ENCODE results near the gene OGDHL. TPM values are rescaled to one million over a fixed set of nuclear protein-coding genes. Genes with fewer than 3 reads are reported as not detected.
"Not testable (repeated sequence)": the region's sequence is repeated elsewhere in the genome, so short reads cannot be mapped to it uniquely, and the experiment has no call there.

Gene OGDHL
- total RNA-seq, 1 donor from 2014 or later: 0.52 TPM

GRCh38 chr10:49772944-49773343 is 10.8 kb upstream of the OGDHL start:
- not testable (repeated sequence) for H3K4me1 ChIP-seq (ENCODE audit: control insufficient read depth in 3 of 3, insufficient read depth in 3 of 3, low read length in 3 of 3); H3K4me3 ChIP-seq (ENCODE audit: low read length in 3 of 3); H3K9ac ChIP-seq (ENCODE audit: low read depth in 1 of 3, low read length in 3 of 3); H3K36me3 ChIP-seq (ENCODE audit: control insufficient read depth in 3 of 3, insufficient read depth in 3 of 3, low read length in 3 of 3); H3K27ac ChIP-seq (ENCODE audit: low read depth, low read length); H3K9me3 ChIP-seq (ENCODE audit: control insufficient read depth in 3 of 3, low read length in 3 of 3)
- H3K27me3 ChIP-seq (ENCODE audit: control insufficient read depth in 3 of 3, insufficient read depth in 3 of 3, low read length in 3 of 3): peaks cover 10 to 18% (median 16%) of the 10 kb centered on the region in 3 donors

GRCh38 chr10:49771046-49771445 is 8.9 kb upstream of the OGDHL start:
- peaks cover 18 to 27% (median 21%) of the 10 kb centered on the region in 3 donors for H3K27me3 ChIP-seq (ENCODE audit: control insufficient read depth in 3 of 3, insufficient read depth in 3 of 3, low read length in 3 of 3)
- H3K4me1 ChIP-seq (ENCODE audit: control insufficient read depth in 3 of 3, insufficient read depth in 3 of 3, low read length in 3 of 3); H3K4me3 ChIP-seq (ENCODE audit: low read length in 3 of 3); H3K27ac ChIP-seq (ENCODE audit: low read depth, low read length); H3K36me3 ChIP-seq (ENCODE audit: control insufficient read depth in 3 of 3, insufficient read depth in 3 of 3, low read length in 3 of 3); H3K9me3 ChIP-seq (ENCODE audit: control insufficient read depth in 3 of 3, low read length in 3 of 3); H3K9ac ChIP-seq (ENCODE audit: low read depth in 1 of 3, low read length in 3 of 3): not testable (repeated sequence)

- Histone ChIP-seq H3K4me1 (ENCODE audit: control insufficient read depth in 3 of 3, insufficient read depth in 3 of 3, low read length in 3 of 3) (no peaks in the 10 kb centered on the region), H3K27me3 (ENCODE audit: control insufficient read depth in 3 of 3, insufficient read depth in 3 of 3, low read length in 3 of 3) (peaks cover 18 to 27% (median 21%) of the 10 kb centered on the region in 3 donors), H3K36me3 (ENCODE audit: control insufficient read depth in 3 of 3, insufficient read depth in 3 of 3, low read length in 3 of 3) (no peaks in the 10 kb centered on the region), H3K4me3 (ENCODE audit: low read length in 3 of 3) (no peak overlapping the region), H3K27ac (ENCODE audit: low read depth, low read length) (no peak overlapping the region), H3K9ac (ENCODE audit: low read depth in 1 of 3, low read length in 3 of 3) (no peak overlapping the region), H3K9me3 (ENCODE audit: control insufficient read depth in 3 of 3, low read length in 3 of 3) (peaks cover 0 to 5% (median 4%) of the 10 kb centered on the region in 3 donors)
Observed at GRCh38 chr10:49769692-49770091, 7.6 kb upstream of the OGDHL start.

GRCh38 chr10:49768731-49769130 is 6.6 kb upstream of the OGDHL start:
- Histone ChIP-seq H3K4me1 (ENCODE audit: control insufficient read depth in 3 of 3, insufficient read depth in 3 of 3, low read length in 3 of 3) (no peaks in the 10 kb centered on the region), H3K9ac (ENCODE audit: low read depth in 1 of 3, low read length in 3 of 3) (no peak overlapping the region), H3K4me3 (ENCODE audit: low read length in 3 of 3) (no peak overlapping the region), H3K9me3 (ENCODE audit: control insufficient read depth in 3 of 3, low read length in 3 of 3) (peaks cover 0 to 5% (median 4%) of the 10 kb centered on the region in 3 donors), H3K27ac (ENCODE audit: low read depth, low read length) (no peak overlapping the region), H3K36me3 (ENCODE audit: control insufficient read depth in 3 of 3, insufficient read depth in 3 of 3, low read length in 3 of 3) (no peaks in the 10 kb centered on the region), H3K27me3 (ENCODE audit: control insufficient read depth in 3 of 3, insufficient read depth in 3 of 3, low read length in 3 of 3) (peaks cover 19 to 31% (median 21%) of the 10 kb centered on the region in 3 donors)

GRCh38 chr10:49768329-49768728 is 6.2 kb upstream of the OGDHL start:
- Histone ChIP-seq H3K4me1 (ENCODE audit: control insufficient read depth in 3 of 3, insufficient read depth in 3 of 3, low read length in 3 of 3) (no peaks in the 10 kb centered on the region), H3K9me3 (ENCODE audit: control insufficient read depth in 3 of 3, low read length in 3 of 3) (peaks cover 0 to 5% (median 4%) of the 10 kb centered on the region in 3 donors), H3K27ac (ENCODE audit: low read depth, low read length) (no peak overlapping the region), H3K27me3 (ENCODE audit: control insufficient read depth in 3 of 3, insufficient read depth in 3 of 3, low read length in 3 of 3) (peaks cover 21 to 32% (median 23%) of the 10 kb centered on the region in 3 donors), H3K36me3 (ENCODE audit: control insufficient read depth in 3 of 3, insufficient read depth in 3 of 3, low read length in 3 of 3) (no peaks in the 10 kb centered on the region), H3K9ac (ENCODE audit: low read depth in 1 of 3, low read length in 3 of 3) (no peak overlapping the region), H3K4me3 (ENCODE audit: low read length in 3 of 3) (no peak overlapping the region)

DNA sequence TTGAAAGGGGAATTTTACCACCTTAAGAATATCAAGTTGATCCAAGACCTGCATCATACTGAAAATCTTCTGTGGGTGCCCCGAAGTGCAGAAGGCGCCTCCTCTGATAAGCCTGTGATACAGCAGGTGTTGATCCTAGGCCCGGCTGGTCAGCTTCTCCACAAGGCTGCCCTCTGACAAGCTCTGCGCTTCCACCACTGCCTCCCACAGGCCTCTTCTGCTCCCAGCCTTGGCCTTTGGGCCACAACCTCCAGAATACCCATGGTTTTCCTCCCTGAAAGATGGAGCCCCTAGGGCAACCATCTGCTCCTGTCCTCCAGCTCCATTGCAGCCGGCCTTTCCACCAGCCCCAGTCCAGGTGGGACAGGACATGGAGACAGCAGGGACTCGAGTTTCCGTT is 5.6 kb upstream of the OGDHL start:
- H3K27me3 ChIP-seq (ENCODE audit: control insufficient read depth in 3 of 3, insufficient read depth in 3 of 3, low read length in 3 of 3): peaks cover 18 to 34% (median 24%) of the 10 kb centered on the region in 3 donors

GRCh38 chr10:49766484-49766883 is 4.4 kb upstream of the OGDHL start:
- peaks cover 0 to 2% (median 0%) of the 10 kb centered on the region in 3 donors for H3K4me1 ChIP-seq (ENCODE audit: control insufficient read depth in 3 of 3, insufficient read depth in 3 of 3, low read length in 3 of 3)
- peaks cover 0 to 5% (median 4%) of the 10 kb centered on the region in 3 donors for H3K9me3 ChIP-seq (ENCODE audit: control insufficient read depth in 3 of 3, low read length in 3 of 3)
- peaks cover 27 to 39% (median 31%) of the 10 kb centered on the region in 3 donors for H3K27me3 ChIP-seq (ENCODE audit: control insufficient read depth in 3 of 3, insufficient read depth in 3 of 3, low read length in 3 of 3)
- no peak overlapping the region for H3K9ac ChIP-seq (ENCODE audit: low read depth in 1 of 3, low read length in 3 of 3)
- H3K27ac ChIP-seq (ENCODE audit: low read depth, low read length): no peak overlapping the region
- no peak overlapping the region for H3K4me3 ChIP-seq (ENCODE audit: low read length in 3 of 3)
- H3K36me3 ChIP-seq (ENCODE audit: control insufficient read depth in 3 of 3, insufficient read depth in 3 of 3, low read length in 3 of 3): no peaks in the 10 kb centered on the region

More for the DNA sequence above, 5.6 kb upstream of the OGDHL start:
- Histone ChIP-seq H3K27ac (ENCODE audit: low read depth, low read length) (no peak overlapping the region), H3K9ac (ENCODE audit: low read depth in 1 of 3, low read length in 3 of 3) (no peak overlapping the region), H3K9me3 (ENCODE audit: control insufficient read depth in 3 of 3, low read length in 3 of 3) (peaks cover 0 to 5% (median 4%) of the 10 kb centered on the region in 3 donors), H3K4me3 (ENCODE audit: low read length in 3 of 3) (no peak overlapping the region), H3K36me3 (ENCODE audit: control insufficient read depth in 3 of 3, insufficient read depth in 3 of 3, low read length in 3 of 3) (no peaks in the 10 kb centered on the region), H3K4me1 (ENCODE audit: control insufficient read depth in 3 of 3, insufficient read depth in 3 of 3, low read length in 3 of 3) (no peaks in the 10 kb centered on the region)

DNA sequence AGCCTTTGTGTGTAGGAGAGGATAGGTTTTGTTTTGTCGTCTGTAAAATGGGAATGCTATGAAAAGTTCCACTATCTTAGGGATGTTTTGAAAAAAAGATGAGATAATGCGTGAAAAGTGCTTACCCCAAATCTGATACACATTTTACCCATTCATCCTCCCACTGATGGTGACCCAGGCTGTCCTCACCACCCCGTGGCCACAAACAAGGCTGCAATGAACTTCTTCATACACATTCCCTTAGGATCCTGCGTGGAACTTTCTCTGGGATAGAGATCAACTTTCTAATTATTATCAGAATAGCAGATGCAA is 399 bp upstream of the OGDHL start:
- peak overlapping the region in 2 of 3 donors; percentile 29 to 46 for H3K4me3 ChIP-seq (ENCODE audit: low read length in 3 of 3)
- H3K9ac ChIP-seq (ENCODE audit: low read depth in 1 of 3, low read length in 3 of 3): no peak overlapping the region
- peaks cover 0 to 5% (median 4%) of the 10 kb centered on the region in 3 donors for H3K9me3 ChIP-seq (ENCODE audit: control insufficient read depth in 3 of 3, low read length in 3 of 3)

DNA sequence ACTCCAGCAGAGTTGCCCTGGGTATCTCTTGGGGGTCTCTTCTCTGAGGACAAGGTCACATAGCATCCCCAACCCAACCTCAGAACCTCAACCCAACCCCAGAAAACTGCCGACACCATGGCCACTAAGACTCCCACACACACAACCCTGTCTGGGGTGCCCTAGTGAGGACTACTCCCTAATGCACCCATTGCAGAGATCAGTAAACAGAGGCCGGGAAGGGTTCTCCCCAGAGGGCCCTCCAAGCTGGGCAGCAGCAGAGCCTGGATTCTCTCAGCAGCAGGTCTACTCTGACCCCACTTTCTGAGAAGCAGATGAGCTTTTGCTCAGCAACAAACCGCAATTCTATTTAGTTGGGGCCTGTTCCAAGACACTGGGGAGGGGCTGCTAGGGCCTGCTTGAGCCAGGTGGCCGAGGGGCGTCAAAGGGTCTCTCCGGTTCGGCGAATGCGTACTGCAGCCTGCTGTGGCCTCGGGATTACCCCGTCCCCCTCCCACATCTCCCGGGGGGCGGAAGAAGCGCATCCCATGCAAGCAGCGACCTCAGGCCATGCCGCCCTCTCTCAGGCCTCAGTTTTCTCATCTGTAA is 828 bp downstream of the OGDHL start:
- Histone ChIP-seq H3K4me1 (ENCODE audit: control insufficient read depth in 3 of 3, insufficient read depth in 3 of 3, low read length in 3 of 3) (peaks cover 0 to 2% (median 0%) of the 10 kb centered on the region in 3 donors), H3K27ac (ENCODE audit: low read depth, low read length) (no peak overlapping the region), H3K36me3 (ENCODE audit: control insufficient read depth in 3 of 3, insufficient read depth in 3 of 3, low read length in 3 of 3) (no peaks in the 10 kb centered on the region), H3K9ac (ENCODE audit: low read depth in 1 of 3, low read length in 3 of 3) (no peak overlapping the region), H3K27me3 (ENCODE audit: control insufficient read depth in 3 of 3, insufficient read depth in 3 of 3, low read length in 3 of 3) (peaks cover 20 to 31% (median 21%) of the 10 kb centered on the region in 3 donors), H3K9me3 (ENCODE audit: control insufficient read depth in 3 of 3, low read length in 3 of 3) (no peaks in the 10 kb centered on the region), H3K4me3 (ENCODE audit: low read length in 3 of 3) (no peak overlapping the region)

More for the DNA sequence above, 399 bp upstream of the OGDHL start:
- no peak overlapping the region for H3K27ac ChIP-seq (ENCODE audit: low read depth, low read length)
- H3K27me3 ChIP-seq (ENCODE audit: control insufficient read depth in 3 of 3, insufficient read depth in 3 of 3, low read length in 3 of 3): peaks cover 22 to 31% (median 26%) of the 10 kb centered on the region in 3 donors
- H3K36me3 ChIP-seq (ENCODE audit: control insufficient read depth in 3 of 3, insufficient read depth in 3 of 3, low read length in 3 of 3): no peaks in the 10 kb centered on the region
- peaks cover 0 to 2% (median 0%) of the 10 kb centered on the region in 3 donors for H3K4me1 ChIP-seq (ENCODE audit: control insufficient read depth in 3 of 3, insufficient read depth in 3 of 3, low read length in 3 of 3)

DNA sequence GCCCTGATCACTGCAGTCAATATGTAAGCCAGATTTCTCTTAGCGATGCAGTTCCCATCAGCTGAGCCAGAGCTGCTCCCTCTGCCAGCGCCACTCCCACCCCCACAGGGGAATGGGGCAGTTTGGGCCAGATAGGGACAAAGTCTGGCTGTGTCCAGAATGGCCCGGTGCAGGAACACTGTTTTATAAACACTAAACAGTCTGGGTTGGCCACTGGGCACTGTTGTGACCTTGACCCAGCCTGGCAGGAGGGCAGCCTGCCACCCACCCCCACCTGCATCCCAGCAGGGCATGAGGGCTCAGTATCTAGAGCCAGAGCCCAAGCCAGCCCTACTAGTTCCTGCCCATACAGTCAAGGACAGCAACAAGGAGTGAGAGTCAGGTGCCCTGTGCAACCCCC is 1.3 kb downstream of the OGDHL start:
- H3K4me1 ChIP-seq (ENCODE audit: control insufficient read depth in 3 of 3, insufficient read depth in 3 of 3, low read length in 3 of 3): peaks cover 0 to 2% (median 0%) of the 10 kb centered on the region in 3 donors
- no peak overlapping the region for H3K9ac ChIP-seq (ENCODE audit: low read depth in 1 of 3, low read length in 3 of 3)
- H3K27me3 ChIP-seq (ENCODE audit: control insufficient read depth in 3 of 3, insufficient read depth in 3 of 3, low read length in 3 of 3): peaks cover 21 to 34% (median 21%) of the 10 kb centered on the region in 3 donors
- H3K9me3 ChIP-seq (ENCODE audit: control insufficient read depth in 3 of 3, low read length in 3 of 3): no peaks in the 10 kb centered on the region
- no peaks in the 10 kb centered on the region for H3K36me3 ChIP-seq (ENCODE audit: control insufficient read depth in 3 of 3, insufficient read depth in 3 of 3, low read length in 3 of 3)
- no peak overlapping the region for H3K4me3 ChIP-seq (ENCODE audit: low read length in 3 of 3)
- no peak overlapping the region for H3K27ac ChIP-seq (ENCODE audit: low read depth, low read length)

Measured in skeletal muscle tissue (tissue), 4 donors.